ENCODE data around the gene PRR20G.
"Not testable (repeated sequence)": the region's sequence is repeated elsewhere in the genome, so short reads cannot be mapped to it uniquely, and the experiment has no call there.

- TF ChIP-seq POLR2A (IDR thresholded peaks at IDR 0.05); CTCF (IDR thresholded peaks at IDR 0.05 in 8 of 11, conservative IDR thresholded peaks at IDR 0.05 in 3 of 11); POLR2AphosphoS5 (IDR thresholded peaks at IDR 0.05): not testable (repeated sequence)
These were observed 21.0 kb upstream of the PRR20G start for GRCh38 chr3:127308821-127309220.
